Sigmoid colon (tissue), 4 donors: Measurements from ENCODE around the gene MMP28.

Experiments
- CTCF ChIP-seq, 4 experiments: fragments of 450-650 bp in 3 of 4; fragments of 200-600 bp in 1 of 4; IDR thresholded peaks; one replicate each; pipeline ENCODE4 v1.5.1; 2016 to 2019; ENCODE audit warnings: antibody characterized with exemption in 4 of 4, mild to moderate bottlenecking in 3 of 4, moderate library complexity in 2 of 4
- EP300 ChIP-seq, 4 donors: sonication (generic); formaldehyde crosslinking; IDR thresholded peaks; one replicate each; pipeline ENCODE4 v1.6.1; 2017; ENCODE audit warnings: antibody characterized with exemption in 4 of 4
- POLR2A ChIP-seq, 2 donors: fragments of 450-650 bp; IDR thresholded peaks; one replicate each; pipeline ENCODE4 v1.6.1; 2016; ENCODE audit warnings: antibody characterized with exemption in 2 of 2, mild to moderate bottlenecking in 2 of 2, moderate library complexity in 2 of 2
- POLR2AphosphoS5 ChIP-seq, 4 donors: sonication (generic); formaldehyde crosslinking; IDR thresholded peaks; one replicate each; pipeline ENCODE4 v1.6.1; 2017; ENCODE audit warnings: antibody characterized with exemption in 4 of 4

DNA sequence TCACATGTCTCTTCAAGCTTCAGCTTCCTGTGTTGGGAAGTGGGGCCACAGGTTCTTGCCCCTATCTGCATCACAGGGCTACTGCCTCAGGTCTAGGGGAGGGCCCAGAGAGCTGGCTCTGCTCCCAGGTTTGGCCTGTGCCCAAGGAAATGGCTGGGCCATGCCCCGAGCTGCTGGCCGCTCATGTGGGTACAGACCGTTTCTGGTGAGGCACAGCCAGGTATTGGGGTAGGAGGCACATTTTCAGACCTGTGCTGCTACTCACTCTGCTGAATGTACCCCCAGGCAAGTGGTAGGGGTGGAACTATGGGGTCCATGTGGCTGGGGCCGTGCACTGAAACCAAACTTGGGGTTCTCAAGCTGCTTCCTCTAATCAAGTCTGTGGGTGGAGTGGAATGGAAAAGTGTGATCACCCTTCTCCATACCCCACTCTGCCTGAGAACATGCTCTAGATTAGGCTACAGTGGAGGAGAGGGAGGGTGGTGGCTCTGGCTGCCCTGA is 47.0 kb downstream of the MMP28 start:
- no peak for TF ChIP-seq CTCF (IDR thresholded peaks at IDR 0.05)
- TF ChIP-seq POLR2AphosphoS5 (IDR thresholded peaks at IDR 0.05), result no peak
- no peak for TF ChIP-seq POLR2A (IDR thresholded peaks at IDR 0.05)
- TF ChIP-seq EP300 (IDR thresholded peaks at IDR 0.05), result no peak
